Measurements from ENCODE around the gene DFFA.

Gene DFFA, protein sequence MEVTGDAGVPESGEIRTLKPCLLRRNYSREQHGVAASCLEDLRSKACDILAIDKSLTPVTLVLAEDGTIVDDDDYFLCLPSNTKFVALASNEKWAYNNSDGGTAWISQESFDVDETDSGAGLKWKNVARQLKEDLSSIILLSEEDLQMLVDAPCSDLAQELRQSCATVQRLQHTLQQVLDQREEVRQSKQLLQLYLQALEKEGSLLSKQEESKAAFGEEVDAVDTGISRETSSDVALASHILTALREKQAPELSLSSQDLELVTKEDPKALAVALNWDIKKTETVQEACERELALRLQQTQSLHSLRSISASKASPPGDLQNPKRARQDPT

DNA sequence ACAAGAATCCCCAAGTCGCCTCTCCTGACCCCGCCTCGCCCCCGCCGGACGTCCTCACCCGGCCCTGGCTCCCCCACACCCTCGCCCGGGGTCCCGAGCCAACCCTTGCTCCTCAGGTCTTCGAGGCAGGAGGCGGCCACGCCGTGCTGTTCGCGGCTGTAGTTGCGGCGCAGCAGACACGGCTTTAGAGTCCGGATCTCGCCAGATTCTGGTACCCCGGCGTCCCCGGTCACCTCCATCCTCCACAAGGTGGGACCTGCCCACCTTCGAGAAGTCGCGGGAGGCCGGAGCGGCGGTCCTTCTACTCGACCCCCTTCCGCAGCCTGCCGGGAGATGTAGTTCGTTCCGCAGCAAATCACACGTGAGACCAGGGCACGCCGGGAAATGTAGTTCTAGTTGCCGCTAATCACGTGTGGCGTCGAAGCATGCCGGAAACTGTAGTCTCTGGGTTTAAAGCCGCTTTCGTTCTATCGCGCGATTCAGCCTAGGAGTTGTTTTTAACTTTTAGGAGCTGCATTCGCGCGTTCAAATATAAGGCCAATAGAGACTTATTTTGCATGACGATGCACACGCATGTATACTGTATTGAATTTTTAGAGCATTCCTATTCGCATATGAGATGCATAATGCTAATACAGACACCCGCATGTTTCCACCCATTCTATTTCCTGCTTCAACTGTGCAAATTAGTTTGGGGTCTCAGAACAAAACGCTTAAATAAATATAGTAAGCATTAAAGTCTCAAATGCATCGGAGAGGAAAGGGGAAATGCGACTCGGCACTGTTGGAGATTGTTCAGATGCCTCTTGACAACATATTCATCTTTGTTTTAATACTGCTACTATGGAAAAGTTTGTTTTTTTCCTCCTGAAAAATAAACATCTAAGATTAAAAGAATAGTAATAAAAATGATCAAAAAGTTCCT lies at the start of gene DFFA:
TSS of gene DFFA (minus strand) at position 310 of the 925 bp plus-strand sequence. CDS start at position 239, 71 bp downstream.
- peak; percentile 97 for DNase-seq

DNA sequence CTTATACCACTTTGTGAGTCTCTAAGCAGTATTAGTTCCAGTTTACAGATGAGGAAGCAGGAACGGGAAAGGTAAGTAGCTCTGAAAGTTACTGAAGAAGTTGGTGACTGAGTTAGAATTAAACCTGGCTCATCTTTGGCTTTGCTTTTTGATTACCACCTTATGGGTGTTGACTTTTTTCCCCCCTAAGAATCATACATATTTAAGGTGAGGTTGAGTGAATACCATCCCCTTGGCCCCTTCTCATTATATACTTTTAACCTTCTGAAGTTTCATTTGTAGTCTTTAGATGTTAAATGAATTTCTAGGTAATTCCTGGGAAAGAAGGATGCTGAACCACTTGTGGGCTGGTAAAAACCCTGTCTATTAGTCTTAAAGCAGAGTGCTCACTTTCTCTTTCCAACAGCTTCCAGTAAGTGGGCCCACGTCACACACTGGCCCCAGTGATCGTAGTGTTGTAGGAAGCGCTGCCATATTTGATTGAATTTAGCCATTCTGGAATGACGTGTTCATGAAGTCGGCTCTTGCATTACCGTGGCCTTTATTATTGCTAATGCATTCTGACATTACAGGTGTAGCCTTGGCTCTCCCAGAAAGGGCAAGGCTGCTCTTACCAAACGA lies 49.3 kb upstream of the DFFA start:
- in situ Hi-C loops (cut with MboI; ENCODE audit: low pct_unique_long_range_greater_than_20kb, low sequenced_read_pairs): loop anchor here (25.0 kb wide), 1 partner anchor 341 kb away; no protein-coding TSS in a partner anchor

More for the DNA sequence above, at the start of gene DFFA:
- in situ Hi-C loops (cut with MboI; ENCODE audit: low pct_unique_long_range_greater_than_20kb, low sequenced_read_pairs): no loop called here

DNA sequence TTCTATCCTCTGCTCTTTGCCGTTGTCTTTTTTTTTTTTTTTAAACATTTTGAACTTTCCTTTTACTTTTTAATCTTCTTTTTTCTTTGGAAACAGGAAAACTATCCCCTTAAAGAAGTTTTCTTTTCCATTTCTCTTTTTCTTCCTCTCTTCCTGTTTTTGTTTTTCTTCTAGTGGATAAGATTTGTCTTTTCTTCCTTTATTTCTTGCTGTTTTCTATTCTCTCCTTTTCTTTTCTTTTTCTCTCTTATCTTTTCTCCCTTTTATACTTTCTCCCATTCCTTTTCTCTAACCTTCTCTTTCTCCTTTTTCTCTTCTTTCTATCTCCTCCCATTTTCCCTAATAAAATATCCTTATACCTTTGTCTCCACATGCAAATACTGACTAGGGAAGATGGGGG lies 48.6 kb upstream of the DFFA start:
- in situ Hi-C loops (cut with MboI; ENCODE audit: low pct_unique_long_range_greater_than_20kb, low sequenced_read_pairs): loop anchor here (25.0 kb wide), 1 partner anchor 341 kb away; no protein-coding TSS in a partner anchor
- DNase-seq: no peak

More for the DNA sequence above, 49.3 kb upstream of the DFFA start:
- DNase-seq: no peak

- DNase-seq: no peak
- in situ Hi-C loops (cut with MboI; ENCODE audit: low pct_unique_long_range_greater_than_20kb, low sequenced_read_pairs): loop anchor here (25.0 kb wide), 1 partner anchor 342 kb away; no protein-coding TSS in a partner anchor
Measured at GRCh38 chr1:10520497-10520896, 48.2 kb upstream of the DFFA start.

DNA sequence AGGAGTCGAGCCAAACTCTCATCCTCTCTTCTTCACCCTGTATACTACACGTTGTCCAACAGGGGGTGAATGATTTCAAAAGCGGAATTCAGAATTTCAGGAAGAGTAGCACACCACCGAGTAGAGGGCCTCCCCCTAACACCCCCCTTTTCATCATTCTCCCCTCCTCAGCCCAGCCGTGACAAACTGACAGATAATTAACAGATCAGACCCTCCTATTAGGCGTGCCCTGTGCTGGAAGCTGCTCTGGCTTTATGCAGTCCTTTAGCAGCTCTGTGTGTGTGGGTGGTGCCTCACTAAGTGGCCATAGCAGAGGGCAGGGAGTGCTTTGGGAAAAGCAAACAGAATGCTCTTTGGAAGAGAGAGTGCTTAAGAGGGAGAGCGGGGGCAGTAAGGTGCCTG lies 46.7 kb upstream of the DFFA start:
- in situ Hi-C loops (cut with MboI; ENCODE audit: low pct_unique_long_range_greater_than_20kb, low sequenced_read_pairs): loop anchor here (25.0 kb wide), 1 partner anchor 343 kb away; no protein-coding TSS in a partner anchor
- no peak for DNase-seq

GRCh38 chr1:10517677-10517982 lies 45.3 kb upstream of the DFFA start:
- in situ Hi-C loops (cut with MboI; ENCODE audit: low pct_unique_long_range_greater_than_20kb, low sequenced_read_pairs): loop anchor here (25.0 kb wide), 1 partner anchor 345 kb away; no protein-coding TSS in a partner anchor

GRCh38 chr1:10516925-10517676 lies 44.8 kb upstream of the DFFA start:
- DNase-seq: no peak
- in situ Hi-C loops (cut with MboI; ENCODE audit: low pct_unique_long_range_greater_than_20kb, low sequenced_read_pairs): loop anchor here (25.0 kb wide), 1 partner anchor 345 kb away; no protein-coding TSS in a partner anchor

More at GRCh38 chr1:10517677-10517982, 45.3 kb upstream of the DFFA start:
- DNase-seq: no peak

DNA sequence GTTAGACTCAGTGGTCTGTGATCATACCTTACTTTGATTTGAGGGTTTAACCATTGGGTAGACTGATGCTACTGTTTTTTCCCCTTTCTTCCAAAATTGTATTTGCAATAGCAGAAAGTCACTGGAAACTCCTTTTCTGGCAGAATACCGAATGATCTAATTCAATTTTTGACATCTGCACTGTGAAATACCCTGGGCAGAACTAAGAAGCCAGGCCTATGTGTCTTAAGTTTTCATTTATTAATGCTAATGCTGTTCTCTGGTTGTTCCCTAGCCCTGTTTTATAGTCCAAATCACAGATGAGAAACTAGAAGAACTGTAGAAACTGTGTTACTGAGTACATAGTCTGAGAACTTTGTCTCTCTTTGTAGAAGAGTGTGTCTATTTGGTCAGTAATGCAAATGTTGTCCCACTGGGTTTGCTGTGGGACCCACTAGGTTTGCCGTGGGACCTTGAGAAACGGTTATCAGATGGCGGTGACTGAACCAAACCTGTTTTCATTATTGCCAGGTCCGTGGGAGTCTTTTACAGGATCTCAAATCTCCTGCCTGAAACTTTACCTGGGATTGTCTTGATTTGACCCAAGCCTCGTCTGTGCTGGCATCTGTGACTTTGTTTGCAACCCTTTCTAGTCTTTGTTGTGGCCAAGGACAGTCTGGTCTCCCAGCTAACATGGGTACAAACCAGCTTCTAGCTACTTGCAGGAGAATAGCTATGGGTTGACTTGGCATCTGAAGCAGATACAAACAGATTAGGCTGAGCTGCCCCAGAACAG lies 43.8 kb upstream of the DFFA start:
- DNase-seq: no peak
- in situ Hi-C loops (cut with MboI; ENCODE audit: low pct_unique_long_range_greater_than_20kb, low sequenced_read_pairs): loop anchor here (25.0 kb wide), 1 partner anchor 346 kb away; no protein-coding TSS in a partner anchor

- DNase-seq: peak; percentile 75
- in situ Hi-C loops (cut with MboI; ENCODE audit: low pct_unique_long_range_greater_than_20kb, low sequenced_read_pairs): loop anchor here (25.0 kb wide), 1 partner anchor 347 kb away; no protein-coding TSS in a partner anchor
Measured at GRCh38 chr1:10515301-10515975, 43.1 kb upstream of the DFFA start.

- in situ Hi-C loops (cut with MboI; ENCODE audit: low pct_unique_long_range_greater_than_20kb, low sequenced_read_pairs): loop anchor here (25.0 kb wide), 1 partner anchor 348 kb away; no protein-coding TSS in a partner anchor
- DNase-seq: peak; percentile 68
Measured at GRCh38 chr1:10514490-10515235, 42.3 kb upstream of the DFFA start.

GRCh38 chr1:10513199-10513598 lies 40.9 kb upstream of the DFFA start:
- in situ Hi-C loops (cut with MboI; ENCODE audit: low pct_unique_long_range_greater_than_20kb, low sequenced_read_pairs): loop anchor here (25.0 kb wide), 1 partner anchor 349 kb away; no protein-coding TSS in a partner anchor

GRCh38 chr1:10511494-10511885 lies 39.2 kb upstream of the DFFA start:
- in situ Hi-C loops (cut with MboI; ENCODE audit: low pct_unique_long_range_greater_than_20kb, low sequenced_read_pairs): loop anchor here (25.0 kb wide), 1 partner anchor 351 kb away; no protein-coding TSS in a partner anchor
- no peak for DNase-seq

More at GRCh38 chr1:10513199-10513598, 40.9 kb upstream of the DFFA start:
- DNase-seq: no peak

DNA sequence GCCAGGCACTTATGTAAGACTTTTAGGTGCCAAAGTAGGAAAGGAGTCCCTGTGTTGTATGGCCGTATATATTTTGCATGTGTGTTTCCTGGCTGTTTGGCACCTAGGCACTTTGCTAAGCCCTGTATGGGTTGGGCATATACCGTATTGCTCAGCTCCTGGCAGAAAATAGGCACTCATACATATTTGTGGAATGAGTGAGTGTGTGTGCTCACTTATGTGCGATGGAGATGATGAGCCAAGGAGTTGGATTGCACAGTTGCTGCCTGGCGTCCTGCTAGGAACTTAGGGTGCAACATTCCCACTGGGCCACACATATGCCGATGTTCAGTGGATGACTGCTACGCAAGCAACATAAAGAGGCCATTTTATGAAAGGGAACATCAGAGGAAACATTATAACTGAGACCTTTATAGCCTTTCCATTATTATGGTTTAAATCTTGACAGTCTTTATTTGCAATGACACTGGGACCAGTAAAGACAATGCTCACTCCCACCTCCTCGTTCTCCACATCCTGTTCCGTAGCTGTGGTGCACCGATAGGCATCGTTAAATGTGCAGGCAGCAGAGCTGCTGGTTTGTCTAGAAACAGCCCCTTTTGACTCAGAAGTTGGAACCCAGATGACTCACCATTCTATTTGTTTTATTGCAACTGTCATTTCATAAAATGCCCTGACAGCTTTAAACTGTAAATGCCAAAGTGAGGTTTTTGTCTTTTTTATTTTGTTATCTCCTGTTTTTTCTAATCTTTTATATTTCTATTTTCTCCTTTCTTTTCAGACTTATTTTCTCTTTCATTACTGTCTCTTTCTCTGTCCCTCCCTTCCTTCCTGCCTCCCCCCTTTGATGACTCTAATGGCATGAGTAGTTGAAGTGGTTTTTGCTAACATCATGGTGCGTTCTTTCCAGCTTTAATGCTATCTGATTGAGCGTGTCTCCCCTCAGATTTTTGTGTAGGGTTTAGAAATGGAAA lies 38.5 kb upstream of the DFFA start:
- in situ Hi-C loops (cut with MboI; ENCODE audit: low pct_unique_long_range_greater_than_20kb, low sequenced_read_pairs): loop anchor here (25.0 kb wide), 1 partner anchor 351 kb away; no protein-coding TSS in a partner anchor
- peak; percentile 88 for DNase-seq

GRCh38 chr1:10509809-10510509 lies 37.6 kb upstream of the DFFA start:
- DNase-seq: no peak
- in situ Hi-C loops (cut with MboI; ENCODE audit: low pct_unique_long_range_greater_than_20kb, low sequenced_read_pairs): loop anchor here (25.0 kb wide), 1 partner anchor 352 kb away; no protein-coding TSS in a partner anchor
